ENCODE results near the gene EXOSC10. TPM values are rescaled to one million over a fixed set of nuclear protein-coding genes. Genes with fewer than 3 reads are reported as not detected.
"Not testable (repeated sequence)": the region's sequence is repeated elsewhere in the genome, so short reads cannot be mapped to it uniquely, and the experiment has no call there.

Gene EXOSC10
- total RNA-seq, 1 donor from 2014 or later = 62.6 TPM

DNA sequence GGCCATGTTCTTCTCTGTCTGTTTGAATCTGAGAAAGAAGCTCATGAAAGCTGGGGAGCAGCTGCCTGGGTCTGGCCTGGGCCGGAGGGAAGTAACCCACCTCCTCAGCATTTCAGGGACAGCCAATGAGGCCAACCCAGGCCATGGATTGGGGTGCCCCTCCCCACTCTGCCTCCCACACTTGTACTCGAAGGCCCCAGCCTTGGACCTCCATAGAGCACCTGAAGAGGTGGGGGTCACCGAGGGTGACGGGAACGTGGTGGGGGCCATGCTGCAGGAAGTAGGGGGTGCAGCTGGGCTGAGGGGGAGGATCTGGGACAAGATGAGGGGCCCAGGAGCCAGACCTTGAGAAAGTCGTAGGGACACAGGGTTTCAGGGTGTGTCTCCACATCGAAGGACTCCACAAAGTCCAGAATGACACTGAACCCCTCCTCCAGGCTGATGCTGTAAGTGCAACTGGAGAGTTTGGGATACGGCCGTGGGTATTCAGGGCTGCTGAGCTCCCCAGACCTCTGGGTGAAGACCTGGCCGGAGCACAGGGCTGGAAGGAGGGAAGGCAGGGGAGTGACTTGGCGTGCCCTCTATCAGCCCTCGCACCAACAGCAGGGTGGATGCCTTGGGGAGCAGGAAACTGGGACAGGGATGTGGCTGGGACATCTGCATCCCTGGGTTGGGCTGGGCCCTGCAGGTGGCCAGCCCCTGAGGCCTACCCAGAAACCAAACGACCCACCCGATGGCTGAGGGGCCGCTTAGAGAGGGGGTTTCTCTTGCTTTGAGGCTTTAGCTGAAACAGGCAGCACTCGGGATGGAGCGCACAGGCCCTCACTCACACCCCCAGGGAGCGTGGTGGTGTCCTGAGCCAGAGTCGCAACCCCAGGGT, 56.4 kb downstream of the EXOSC10 start:
- no peak for DNase-seq (ENCODE audit: extremely low spot score in 2 of 2)
- Histone ChIP-seq H3K4me3 (no peak overlapping the region), H3K27me3 (no peaks in the 10 kb centered on the region), H3K4me1 (no peaks in the 10 kb centered on the region), H3K9me3 (no peaks in the 10 kb centered on the region), H3K27ac (no peak overlapping the region), H3K36me3 (no peaks in the 10 kb centered on the region)
- TF ChIP-seq, protein P1, sequence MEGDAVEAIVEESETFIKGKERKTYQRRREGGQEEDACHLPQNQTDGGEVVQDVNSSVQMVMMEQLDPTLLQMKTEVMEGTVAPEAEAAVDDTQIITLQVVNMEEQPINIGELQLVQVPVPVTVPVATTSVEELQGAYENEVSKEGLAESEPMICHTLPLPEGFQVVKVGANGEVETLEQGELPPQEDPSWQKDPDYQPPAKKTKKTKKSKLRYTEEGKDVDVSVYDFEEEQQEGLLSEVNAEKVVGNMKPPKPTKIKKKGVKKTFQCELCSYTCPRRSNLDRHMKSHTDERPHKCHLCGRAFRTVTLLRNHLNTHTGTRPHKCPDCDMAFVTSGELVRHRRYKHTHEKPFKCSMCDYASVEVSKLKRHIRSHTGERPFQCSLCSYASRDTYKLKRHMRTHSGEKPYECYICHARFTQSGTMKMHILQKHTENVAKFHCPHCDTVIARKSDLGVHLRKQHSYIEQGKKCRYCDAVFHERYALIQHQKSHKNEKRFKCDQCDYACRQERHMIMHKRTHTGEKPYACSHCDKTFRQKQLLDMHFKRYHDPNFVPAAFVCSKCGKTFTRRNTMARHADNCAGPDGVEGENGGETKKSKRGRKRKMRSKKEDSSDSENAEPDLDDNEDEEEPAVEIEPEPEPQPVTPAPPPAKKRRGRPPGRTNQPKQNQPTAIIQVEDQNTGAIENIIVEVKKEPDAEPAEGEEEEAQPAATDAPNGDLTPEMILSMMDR (IDR thresholded peaks at IDR 0.05) = no peak
- TF ChIP-seq POLR2A (IDR thresholded peaks at IDR 0.05) (no peak), POLR2AphosphoS5 (IDR thresholded peaks at IDR 0.05; ENCODE audit: insufficient read depth in 1 of 2, low read depth in 1 of 2) (no peak)
- intact Hi-C loops (cut with DNase I) = loop anchor here (5.0 kb wide), 1 partner anchor 604 kb away; no protein-coding TSS in a partner anchor

DNA sequence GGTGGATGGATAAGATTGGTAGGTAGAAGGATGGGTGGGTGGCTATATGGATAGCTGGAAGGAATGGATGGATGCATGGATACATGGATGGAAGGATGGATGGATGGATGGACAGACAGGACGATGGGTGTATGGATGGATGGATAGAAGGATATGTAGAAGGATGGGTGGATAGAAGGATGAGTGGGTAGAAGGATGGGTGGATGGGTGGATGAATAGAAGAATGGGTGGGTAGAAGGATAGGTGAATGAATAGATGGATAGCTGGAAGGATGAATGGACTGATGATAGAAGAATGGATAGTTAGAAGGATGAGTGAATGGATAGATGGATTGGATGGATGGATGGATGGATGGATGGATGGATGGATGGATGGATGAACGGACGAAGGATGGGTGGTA, 57.6 kb downstream of the EXOSC10 start:
- no peaks in the 10 kb centered on the region for H3K36me3 ChIP-seq
- TF ChIP-seq, protein P1 (IDR thresholded peaks at IDR 0.05) = no peak
- TF ChIP-seq POLR2AphosphoS5 (IDR thresholded peaks at IDR 0.05; ENCODE audit: insufficient read depth in 1 of 2, low read depth in 1 of 2) (no peak), POLR2A (IDR thresholded peaks at IDR 0.05) (no peak)
- H3K27ac ChIP-seq = no peak overlapping the region
- peaks cover 4% of the 10 kb centered on the region for H3K4me1 ChIP-seq
- no peaks in the 10 kb centered on the region for H3K27me3 ChIP-seq
- intact Hi-C loops (cut with DNase I) = loop anchor here (5.0 kb wide), 1 partner anchor 605 kb away; no protein-coding TSS in a partner anchor
- DNase-seq (ENCODE audit: extremely low spot score in 2 of 2) = no peak
- H3K4me3 ChIP-seq = no peak overlapping the region
- no peaks in the 10 kb centered on the region for H3K9me3 ChIP-seq

GRCh38 chr1:11041048-11041447, 58.6 kb downstream of the EXOSC10 start:
- H3K4me1 ChIP-seq = peaks cover 4% of the 10 kb centered on the region
- no peaks in the 10 kb centered on the region for H3K36me3 ChIP-seq
- DNase-seq (ENCODE audit: extremely low spot score in 2 of 2) = no peak
- no peak for TF ChIP-seq POLR2A (IDR thresholded peaks at IDR 0.05)
- no peak for TF ChIP-seq POLR2AphosphoS5 (IDR thresholded peaks at IDR 0.05; ENCODE audit: insufficient read depth in 1 of 2, low read depth in 1 of 2)
- TF ChIP-seq, protein P1 (IDR thresholded peaks at IDR 0.05) = no peak
- intact Hi-C loops (cut with DNase I) = loop anchor here (5.0 kb wide), 1 partner anchor 606 kb away; no protein-coding TSS in a partner anchor
- H3K4me3 ChIP-seq = no peak overlapping the region
- H3K27ac ChIP-seq = no peak overlapping the region
- no peaks in the 10 kb centered on the region for H3K9me3 ChIP-seq
- H3K27me3 ChIP-seq = no peaks in the 10 kb centered on the region

- H3K27ac ChIP-seq; H3K4me3 ChIP-seq; DNase-seq (ENCODE audit: extremely low spot score in 2 of 2); H3K27me3 ChIP-seq; H3K36me3 ChIP-seq; H3K9me3 ChIP-seq; H3K4me1 ChIP-seq: not testable (repeated sequence)
- intact Hi-C loops (cut with DNase I) = loop anchor here (5.0 kb wide), 1 partner anchor 607 kb away; no protein-coding TSS in a partner anchor
Observed at GRCh38 chr1:11040105-11040429, 59.6 kb downstream of the EXOSC10 start.

GRCh38 chr1:11039351-11040104, 60.1 kb downstream of the EXOSC10 start:
- H3K27ac ChIP-seq = no peak overlapping the region
- H3K4me1 ChIP-seq = peaks cover 4% of the 10 kb centered on the region
- no peaks in the 10 kb centered on the region for H3K9me3 ChIP-seq
- H3K4me3 ChIP-seq = no peak overlapping the region
- H3K27me3 ChIP-seq = no peaks in the 10 kb centered on the region
- H3K36me3 ChIP-seq = no peaks in the 10 kb centered on the region
- DNase-seq (ENCODE audit: extremely low spot score in 2 of 2) = no peak
- intact Hi-C loops (cut with DNase I) = loop anchor here (5.0 kb wide), 1 partner anchor 608 kb away; no protein-coding TSS in a partner anchor
- TF ChIP-seq, protein P1 (IDR thresholded peaks at IDR 0.05) = no peak
- no peak for TF ChIP-seq POLR2AphosphoS5 (IDR thresholded peaks at IDR 0.05; ENCODE audit: insufficient read depth in 1 of 2, low read depth in 1 of 2)
- no peak for TF ChIP-seq POLR2A (IDR thresholded peaks at IDR 0.05)
